ENCODE measurements around the gene BCL10.

BCL10 gene

DNA sequence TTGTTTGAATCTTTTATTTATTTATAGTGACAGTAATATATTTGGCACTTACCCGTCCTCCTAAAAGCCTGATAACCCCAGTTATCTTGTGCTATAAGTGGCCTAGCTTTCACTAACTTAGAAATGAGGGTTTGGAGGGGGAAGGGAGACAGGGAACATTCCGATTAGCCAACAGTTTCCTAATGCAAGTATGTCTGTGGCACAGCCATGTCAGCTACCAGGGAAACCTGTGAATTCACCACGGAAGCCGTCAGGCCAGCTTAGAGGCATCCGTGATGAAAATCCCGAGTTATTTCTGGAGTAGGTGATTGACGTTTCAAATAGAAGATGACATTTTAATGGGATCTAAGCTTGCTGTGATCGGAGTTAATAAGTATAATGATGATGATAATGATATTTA is 39.4 kb upstream of the BCL10 start:
- CTCF ChIA-PET: interaction anchor here (1.0 to 1.1 kb wide), 4 partner anchors 25 to 92 kb away, joined by 3 to 5 read pairs (median 3); partner anchors contain the start of gene C1orf52
- no peak for DNase-seq (ENCODE audit: low read depth, low spot score)
- H3K4me3 ChIP-seq (ENCODE audit: low read depth, low read length): no peak overlapping the region
- TF ChIP-seq, protein P1, sequence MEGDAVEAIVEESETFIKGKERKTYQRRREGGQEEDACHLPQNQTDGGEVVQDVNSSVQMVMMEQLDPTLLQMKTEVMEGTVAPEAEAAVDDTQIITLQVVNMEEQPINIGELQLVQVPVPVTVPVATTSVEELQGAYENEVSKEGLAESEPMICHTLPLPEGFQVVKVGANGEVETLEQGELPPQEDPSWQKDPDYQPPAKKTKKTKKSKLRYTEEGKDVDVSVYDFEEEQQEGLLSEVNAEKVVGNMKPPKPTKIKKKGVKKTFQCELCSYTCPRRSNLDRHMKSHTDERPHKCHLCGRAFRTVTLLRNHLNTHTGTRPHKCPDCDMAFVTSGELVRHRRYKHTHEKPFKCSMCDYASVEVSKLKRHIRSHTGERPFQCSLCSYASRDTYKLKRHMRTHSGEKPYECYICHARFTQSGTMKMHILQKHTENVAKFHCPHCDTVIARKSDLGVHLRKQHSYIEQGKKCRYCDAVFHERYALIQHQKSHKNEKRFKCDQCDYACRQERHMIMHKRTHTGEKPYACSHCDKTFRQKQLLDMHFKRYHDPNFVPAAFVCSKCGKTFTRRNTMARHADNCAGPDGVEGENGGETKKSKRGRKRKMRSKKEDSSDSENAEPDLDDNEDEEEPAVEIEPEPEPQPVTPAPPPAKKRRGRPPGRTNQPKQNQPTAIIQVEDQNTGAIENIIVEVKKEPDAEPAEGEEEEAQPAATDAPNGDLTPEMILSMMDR (IDR thresholded peaks at IDR 0.05; ENCODE audit: insufficient read depth, low read length, missing control alignments): no peak
- POLR2A ChIA-PET: interaction anchor here (0.9 to 2.3 kb wide), 5 partner anchors 28 to 268 kb away, joined by 3 to 11 read pairs (median 5); partner anchors contain the start of gene CCN1

GRCh38 chr1:85314726-85315125 is 38.3 kb upstream of the BCL10 start:
- TF ChIP-seq, protein P1 (IDR thresholded peaks at IDR 0.05; ENCODE audit: insufficient read depth, low read length, missing control alignments): no peak
- DNase-seq (ENCODE audit: low read depth, low spot score): no peak
- ChIA-PET CTCF (interaction anchor here (1.0 to 1.1 kb wide), 2 partner anchors 17 to 26 kb away, joined by 3 to 5 read pairs; no protein-coding TSS in a partner anchor), POLR2A (interaction anchor here (0.6 to 2.3 kb wide), 10 partner anchors 11 to 315 kb away, joined by 3 to 15 read pairs (median 5); partner anchors contain the start of genes BCL10 and CCN1)
- H3K4me3 ChIP-seq (ENCODE audit: low read depth, low read length): no peak overlapping the region

- no peak overlapping the region for H3K4me3 ChIP-seq (ENCODE audit: low read depth, low read length)
- CTCF ChIA-PET: interaction anchor here (1.0 kb wide), 1 partner anchor 17 kb away, joined by 3 read pairs; no protein-coding TSS in a partner anchor
- peak; percentile 93 for DNase-seq (ENCODE audit: low read depth, low spot score)
- TF ChIP-seq, protein P1 (IDR thresholded peaks at IDR 0.05; ENCODE audit: insufficient read depth, low read length, missing control alignments): no peak
- POLR2A ChIA-PET: interaction anchor here (0.6 to 2.3 kb wide), 9 partner anchors 10 to 315 kb away, joined by 3 to 15 read pairs (median 6); partner anchors contain the start of gene BCL10
These were observed 37.7 kb upstream of the BCL10 start for GRCh38 chr1:85313888-85314696.

DNA sequence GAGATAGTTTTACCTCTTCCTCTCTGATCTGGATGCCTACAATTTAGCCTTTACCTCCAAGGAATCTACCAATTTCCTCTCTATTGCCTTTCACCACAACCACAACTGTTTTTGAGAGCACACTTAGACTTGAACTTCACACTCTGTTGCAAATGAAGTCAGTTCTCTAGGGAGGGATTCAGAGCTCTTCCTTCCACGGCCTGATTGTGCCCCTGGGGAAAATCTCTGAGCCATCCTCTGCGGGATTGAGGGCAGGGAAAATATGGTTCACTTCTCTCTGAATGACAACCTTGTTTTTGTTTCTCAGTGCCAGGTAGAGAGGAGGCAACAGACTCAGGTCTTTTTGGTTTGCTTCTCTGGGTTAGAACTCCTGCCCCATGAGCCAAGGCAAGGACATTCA is 35.4 kb upstream of the BCL10 start:
- TF ChIP-seq, protein P1 (IDR thresholded peaks at IDR 0.05; ENCODE audit: insufficient read depth, low read length, missing control alignments): no peak
- DNase-seq (ENCODE audit: low read depth, low spot score): no peak
- ChIA-PET CTCF (no interaction called here), POLR2A (no interaction called here)
- H3K4me3 ChIP-seq (ENCODE audit: low read depth, low read length): no peak overlapping the region

DNA sequence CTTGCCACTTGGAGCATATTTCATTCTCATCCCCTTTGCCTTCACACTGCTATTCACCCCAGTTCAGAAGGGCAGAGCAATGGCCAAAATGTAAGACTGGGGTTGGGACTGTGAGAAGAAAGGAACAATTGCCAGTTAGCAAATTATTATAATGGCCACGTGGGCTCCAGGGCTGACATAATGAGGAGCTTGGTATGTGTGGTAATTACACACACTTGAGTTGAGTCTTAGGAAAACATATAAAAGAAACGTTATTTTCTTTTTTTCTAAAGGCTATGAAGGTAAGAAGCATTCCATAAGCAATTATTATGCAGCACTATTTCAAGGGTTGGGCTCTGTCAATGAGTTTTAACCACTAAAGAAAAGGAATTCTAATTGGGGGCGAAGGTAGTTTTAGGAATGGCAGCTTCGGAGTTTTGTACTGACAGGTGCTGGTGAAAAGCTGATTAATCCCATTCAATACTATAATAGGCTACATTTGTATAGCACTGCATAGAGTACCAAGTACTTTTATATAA is 32.5 kb upstream of the BCL10 start:
- CTCF ChIA-PET: interaction anchor here (0.6 to 3.7 kb wide), 62 partner anchors 9 to 710 kb away, joined by 3 to 30 read pairs (median 6); partner anchors contain the start of genes BCL10 and DDAH1
- TF ChIP-seq, protein P1 (IDR thresholded peaks at IDR 0.05; ENCODE audit: insufficient read depth, low read length, missing control alignments): no peak
- POLR2A ChIA-PET: interaction anchor here (1.1 to 1.7 kb wide), 3 partner anchors 34 to 277 kb away, joined by 3 to 6 read pairs (median 5); no protein-coding TSS in a partner anchor
- H3K4me3 ChIP-seq (ENCODE audit: low read depth, low read length): no peak overlapping the region
- no peak for DNase-seq (ENCODE audit: low read depth, low spot score)

Data from AG04449 (cell line).